BJ (cell line): Measurements from ENCODE around the gene APBA2. TPM values are rescaled to one million over a fixed set of nuclear protein-coding genes. Genes with fewer than 3 reads are reported as not detected.
A peak's percentile ranks its signal among the peaks of the same experiment; 100 is the strongest.

Source experiments
- CTCF ChIA-PET: fragments of 350-600 bp; formaldehyde crosslinking; extraction: SDS; loops from one replicate; lab custom pipeline; 2021; ENCODE audit warnings: antibody characterized with exemption, inconsistent platforms; lab: Yijun Ruan, JAX
- POLR2A ChIA-PET: fragments of 300-600 bp; sonication (Branson Sonifier 250); formaldehyde crosslinking; extraction: SDS; loops from one replicate; lab custom pipeline; 2021; ENCODE audit warnings: antibody characterized with exemption; lab: Charles Lee
- DNase-seq: peaks from one replicate; pipeline ENCODE4 v3.0.0-alpha.2; 2011; ENCODE audit warnings: low read depth
- H3K27me3 ChIP-seq: 2 replicates; pipeline ENCODE4 v1.6.0; 2011; ENCODE audit warnings: low read length; ENCODE audit not compliant: control insufficient read depth, insufficient read depth
- H3K36me3 ChIP-seq: 2 replicates; pipeline ENCODE4 v1.5.1; 2011; ENCODE audit warnings: low read length; ENCODE audit not compliant: control insufficient read depth, insufficient read depth
- H3K4me3 ChIP-seq: 2 replicates; pipeline ENCODE4 v1.5.1; 2011; ENCODE audit warnings: low read depth, mild to moderate bottlenecking, control low read depth, low read length
- CTCF ChIP-seq: IDR thresholded peaks from 2 replicates; pipeline ENCODE4 v1.5.1; 2011; ENCODE audit warnings: low read depth, mild to moderate bottlenecking, control low read depth, inconsistent platforms, low read length, moderate library complexity; ENCODE audit not compliant: insufficient read depth
- polyA plus RNA-seq: library from polyadenylated mRNA; depleted of rRNA; stranded (reverse); fragments of >200 nt; gene quantifications from 2 replicates; pipeline ENCODE4 v1.2.3, GENCODE V29; 2011

The APBA2 gene
- polyA plus RNA-seq, 1 experiment, result 15.1 TPM

- no peak for TF ChIP-seq CTCF
- H3K36me3 ChIP-seq, result no peaks in the 10 kb centered on the region
- no peak for DNase-seq
- ChIA-PET POLR2A (no interaction called here), CTCF (no interaction called here)
- H3K4me3 ChIP-seq, result no peak overlapping the region
- H3K27me3 ChIP-seq, result no peaks in the 10 kb centered on the region
Observed at GRCh38 chr15:28967990-28968389, 82.2 kb downstream of the APBA2 start.

GRCh38 chr15:28969511-28970085 is 83.8 kb downstream of the APBA2 start:
- H3K27me3 ChIP-seq, result no peaks in the 10 kb centered on the region
- ChIA-PET CTCF (interaction anchor here (1.0 kb wide), 1 partner anchor 134 kb away, joined by 3 read pairs; no protein-coding TSS in a partner anchor), POLR2A (no interaction called here)
- no peaks in the 10 kb centered on the region for H3K36me3 ChIP-seq
- no peak for TF ChIP-seq CTCF
- H3K4me3 ChIP-seq, result no peak overlapping the region
- DNase-seq, result no peak

- no peaks in the 10 kb centered on the region for H3K27me3 ChIP-seq
- no peak for DNase-seq
- ChIA-PET CTCF (interaction anchor here (1.0 to 1.4 kb wide), 2 partner anchors 90 to 93 kb away, joined by 3 to 4 read pairs; no protein-coding TSS in a partner anchor), POLR2A (no interaction called here)
- H3K36me3 ChIP-seq, result no peaks in the 10 kb centered on the region
- H3K4me3 ChIP-seq, result no peak overlapping the region
- TF ChIP-seq CTCF, result no peak
Observed at GRCh38 chr15:28974142-28974541, 88.4 kb downstream of the APBA2 start.

GRCh38 chr15:28975766-28976179 is 90.0 kb downstream of the APBA2 start:
- Histone ChIP-seq H3K4me3 (no peak overlapping the region), H3K36me3 (no peaks in the 10 kb centered on the region), H3K27me3 (no peaks in the 10 kb centered on the region)
- peak; percentile 81 for TF ChIP-seq CTCF
- no peak for DNase-seq
- CTCF ChIA-PET, result interaction anchor here (0.6 to 1.8 kb wide), 8 partner anchors 10 to 128 kb away, joined by 3 to 5 read pairs (median 4); no protein-coding TSS in a partner anchor
- POLR2A ChIA-PET, result no interaction called here

GRCh38 chr15:28977377-28978010 is 91.7 kb downstream of the APBA2 start:
- H3K27me3 ChIP-seq, result no peaks in the 10 kb centered on the region
- ChIA-PET POLR2A (no interaction called here), CTCF (interaction anchor here (0.6 to 0.7 kb wide), 2 partner anchors 22 to 109 kb away, joined by 3 read pairs; no protein-coding TSS in a partner anchor)
- no peak overlapping the region for H3K4me3 ChIP-seq
- no peaks in the 10 kb centered on the region for H3K36me3 ChIP-seq
- peak; percentile 88 for DNase-seq
- TF ChIP-seq CTCF, result no peak
